Liver (tissue), 9 donors: ENCODE results near the gene MRPL40. TPM values are rescaled to one million over a fixed set of nuclear protein-coding genes. Genes with fewer than 3 reads are reported as not detected.

Source experiments
- DNase-seq: peaks from one replicate; pipeline ENCODE4 v3.0.0-alpha.2; 2017; ENCODE audit warnings: low spot score
- H3K27ac ChIP-seq, 2 donors: one replicate each; pipeline ENCODE4 v1.7.0; 2013; ENCODE audit warnings: inconsistent platforms in 2 of 2, low read length in 2 of 2, control low read depth in 1 of 2, low read depth in 1 of 2, mild to moderate bottlenecking in 1 of 2
- H3K27me3 ChIP-seq, 4 donors: one replicate each; pipeline versions ENCODE4 v1.6.1 to v1.7.0; 2013; ENCODE audit warnings: low read length in 3 of 4, inconsistent platforms in 1 of 4, mild to moderate bottlenecking in 1 of 4, moderate library complexity in 1 of 4; ENCODE audit not compliant: control insufficient read depth in 4 of 4, insufficient read depth in 4 of 4
- H3K36me3 ChIP-seq, 4 donors: one replicate each; pipeline versions ENCODE4 v1.6.1 to v1.7.0; 2013; ENCODE audit warnings: low read length in 3 of 4, mild to moderate bottlenecking in 3 of 4, low read depth in 1 of 4, moderate library complexity in 1 of 4; ENCODE audit not compliant: control insufficient read depth in 4 of 4, insufficient read depth in 3 of 4
- H3K4me1 ChIP-seq, 4 donors: one replicate each; pipeline versions ENCODE4 v1.6.1 to v1.7.0; 2013; ENCODE audit warnings: low read length in 3 of 4, mild to moderate bottlenecking in 3 of 4, moderate library complexity in 1 of 4; ENCODE audit not compliant: control insufficient read depth in 4 of 4, insufficient read depth in 4 of 4
- H3K4me3 ChIP-seq, 3 donors: one replicate each; pipeline versions ENCODE4 v1.6.1 to v1.7.0; 2013; ENCODE audit warnings: low read length in 3 of 3, control low read depth in 1 of 3, low read depth in 1 of 3, mild to moderate bottlenecking in 1 of 3
- H3K9ac ChIP-seq, 2 donors: one replicate each; pipeline ENCODE4 v1.7.0; 2013; ENCODE audit warnings: low read length in 2 of 2, mild to moderate bottlenecking in 2 of 2, moderate library complexity in 2 of 2, control low read depth in 1 of 2, low read depth in 1 of 2
- H3K9me3 ChIP-seq, 4 donors: one replicate each; pipeline versions ENCODE4 v1.6.1 to v1.7.0; 2013; ENCODE audit warnings: low read length in 3 of 4; ENCODE audit not compliant: control insufficient read depth in 4 of 4
- ATF3 ChIP-seq: IDR thresholded peaks from 2 replicates; pipeline ENCODE4 v1.6.1; 2016; ENCODE audit warnings: antibody characterized with exemption
- CTCF ChIP-seq: fragments of 150-350 bp; IDR thresholded peaks from 2 replicates; pipeline ENCODE4 v1.5.1; 2017; ENCODE audit warnings: improper control_type of control experiment, low read depth, low read length; ENCODE audit not compliant: missing input control
- EGR1 ChIP-seq, 2 donors: IDR thresholded peaks; 2 replicates each; pipeline ENCODE4 v1.6.1; 2016 to 2018; ENCODE audit warnings: antibody characterized with exemption in 2 of 2, low read depth in 2 of 2
- FOXA1 ChIP-seq: IDR thresholded peaks from 2 replicates; pipeline ENCODE4 v1.6.1; 2016; ENCODE audit warnings: antibody characterized with exemption
- FOXA2 ChIP-seq: IDR thresholded peaks from 2 replicates; pipeline ENCODE4 v1.6.1; 2016; ENCODE audit warnings: antibody characterized with exemption
- GABPA ChIP-seq, 2 donors: IDR thresholded peaks in 1 of 2; conservative IDR thresholded peaks in 1 of 2; 2 replicates each; pipeline ENCODE4 v1.6.1; 2016; ENCODE audit warnings: antibody characterized with exemption in 2 of 2, mild to moderate bottlenecking in 1 of 2, moderate library complexity in 1 of 2
- HNF4A ChIP-seq, 2 donors: conservative IDR thresholded peaks; 2 replicates each; pipeline ENCODE4 v1.6.1; 2016; ENCODE audit warnings: antibody characterized with exemption in 2 of 2, mild to moderate bottlenecking in 2 of 2
- HNF4G ChIP-seq: IDR thresholded peaks from 2 replicates; pipeline ENCODE4 v1.6.1; 2016; ENCODE audit warnings: antibody characterized with exemption
- JUND ChIP-seq, 2 donors: IDR thresholded peaks; 2 replicates each; pipeline ENCODE4 v1.6.1; 2016; ENCODE audit warnings: antibody characterized with exemption in 2 of 2
- MAX ChIP-seq: IDR thresholded peaks from 2 replicates; pipeline ENCODE4 v1.6.1; 2016; ENCODE audit warnings: antibody characterized with exemption
- RAD21 ChIP-seq, 2 donors: IDR thresholded peaks; 2 replicates each; pipeline ENCODE4 v1.6.1; 2016; ENCODE audit warnings: antibody characterized with exemption in 2 of 2, mild to moderate bottlenecking in 2 of 2
- RXRA ChIP-seq, 2 donors: IDR thresholded peaks; 2 replicates each; pipeline ENCODE4 v1.6.1; 2017 to 2018; ENCODE audit warnings: antibody characterized with exemption in 2 of 2, mild to moderate bottlenecking in 1 of 2
- SP1 ChIP-seq: IDR thresholded peaks from 2 replicates; pipeline ENCODE4 v1.6.1; 2018; ENCODE audit warnings: antibody characterized with exemption, mild to moderate bottlenecking
- TAF1 ChIP-seq: conservative IDR thresholded peaks from 2 replicates; pipeline ENCODE4 v1.6.1; 2016; ENCODE audit warnings: antibody characterized with exemption, mild to moderate bottlenecking
- YY1 ChIP-seq: IDR thresholded peaks from 2 replicates; pipeline ENCODE4 v1.6.1; 2016; ENCODE audit warnings: antibody characterized with exemption, mild to moderate bottlenecking
- ZBTB33 ChIP-seq: IDR thresholded peaks from 2 replicates; pipeline ENCODE4 v1.6.1; 2016; ENCODE audit warnings: antibody characterized with exemption
- WGBS: extraction: QIAGEN DNeasy Blood & Tissue Kit; methylation state at CpG from one replicate; pipeline ENCODE4 v1.1.7; 2013; 5-methylcytosine and 5-hydroxymethylcytosine counted together
- polyA plus RNA-seq, 2 donors: library from polyadenylated mRNA; stranded (reverse) in 1 of 2; unstranded in 1 of 2; fragments of 200-250 nt in 1 of 2; fragments of >200 nt in 1 of 2; fragmentation: Nextera tagmentation in 1 of 2; extraction: Ambion mirVana in 1 of 2; gene quantifications; one replicate each; pipeline versions ENCODE4 v1.2.1 to v1.2.3, GENCODE V29; 2013 to 2015
- total RNA-seq, 2 donors: library from RNA; depleted of rRNA; stranded (reverse); fragments of >200 nt; gene quantifications; one replicate each; pipeline ENCODE4 v1.2.3, GENCODE V29; 2014
- donor health status: healthy.
- donor health status: healthy.
- donor health status: healthy.
- donor health status: healthy.
- donor health status: healthy.

Gene MRPL40
- total and polyA plus RNA-seq, 4 donors, result 11.3 to 52.0 (median 27.7) TPM

GRCh38 chr22:19451570-19451969, 19.2 kb downstream of the MRPL40 start:
- TF ChIP-seq FOXA2, result no peak
- no peak for TF ChIP-seq HNF4A (conservative IDR thresholded peaks at IDR 0.05)
- no peak for TF ChIP-seq JUND (IDR thresholded peaks at IDR 0.05)
- no peak for TF ChIP-seq RXRA (IDR thresholded peaks at IDR 0.05)
- Histone ChIP-seq H3K9ac (no peak overlapping the region), H3K4me1 (peaks cover under 1 to 12% (median 9%) of the 10 kb centered on the region in 4 donors), H3K27ac (no peak overlapping the region), H3K27me3 (no peaks in the 10 kb centered on the region), H3K36me3 (peaks cover 4 to 54% (median 48%) of the 10 kb centered on the region in 4 donors), H3K4me3 (no peak overlapping the region), H3K9me3 (no peaks in the 10 kb centered on the region)
- WGBS, result 97% methylated on average over 4 of the region's 4 CpGs
- no peak for DNase-seq

GRCh38 chr22:19453718-19454117, 21.4 kb downstream of the MRPL40 start:
- Histone ChIP-seq H3K36me3 (peaks cover 4 to 68% (median 56%) of the 10 kb centered on the region in 4 donors), H3K4me1 (peaks cover 0 to 2% (median under 1%) of the 10 kb centered on the region in 4 donors), H3K9me3 (no peaks in the 10 kb centered on the region), H3K27me3 (no peaks in the 10 kb centered on the region), H3K27ac (no peak overlapping the region), H3K4me3 (no peak overlapping the region), H3K9ac (no peak overlapping the region)
- TF ChIP-seq ZBTB33, result no peak
- TF ChIP-seq GABPA (IDR thresholded peaks at IDR 0.05 in 1 of 2, conservative IDR thresholded peaks at IDR 0.05 in 1 of 2), result no peak
- no peak for TF ChIP-seq TAF1
- TF ChIP-seq JUND (IDR thresholded peaks at IDR 0.05), result no peak
- no peak for TF ChIP-seq HNF4A (conservative IDR thresholded peaks at IDR 0.05)
- no peak for DNase-seq
- WGBS, result 98% methylated on average over 5 of the region's 5 CpGs

GRCh38 chr22:19454156-19454555, 21.8 kb downstream of the MRPL40 start:
- Histone ChIP-seq H3K27ac (no peak overlapping the region), H3K27me3 (no peaks in the 10 kb centered on the region), H3K4me1 (no peaks in the 10 kb centered on the region), H3K4me3 (no peak overlapping the region), H3K9ac (no peak overlapping the region), H3K36me3 (peaks cover 4 to 71% (median 58%) of the 10 kb centered on the region in 4 donors), H3K9me3 (no peaks in the 10 kb centered on the region)
- no peak for TF ChIP-seq ATF3
- TF ChIP-seq HNF4A (conservative IDR thresholded peaks at IDR 0.05), result no peak
- no peak for TF ChIP-seq JUND (IDR thresholded peaks at IDR 0.05)
- TF ChIP-seq TAF1, result no peak
- TF ChIP-seq FOXA1, result no peak
- TF ChIP-seq SP1, result no peak
- no peak for TF ChIP-seq FOXA2
- no peak for TF ChIP-seq YY1
- no peak for TF ChIP-seq RAD21 (IDR thresholded peaks at IDR 0.05)
- WGBS, result 89% methylated on average over 6 of the region's 6 CpGs
- no peak for DNase-seq

- Histone ChIP-seq H3K36me3 (peaks cover 4 to 71% (median 58%) of the 10 kb centered on the region in 4 donors), H3K27me3 (no peaks in the 10 kb centered on the region), H3K4me1 (no peaks in the 10 kb centered on the region), H3K9ac (no peak overlapping the region), H3K27ac (no peak overlapping the region), H3K9me3 (no peaks in the 10 kb centered on the region), H3K4me3 (no peak overlapping the region)
- DNase-seq, result no peak
- no peak for TF ChIP-seq FOXA2
- TF ChIP-seq FOXA1, result no peak
- TF ChIP-seq GABPA (IDR thresholded peaks at IDR 0.05 in 1 of 2, conservative IDR thresholded peaks at IDR 0.05 in 1 of 2), result no peak
- TF ChIP-seq JUND (IDR thresholded peaks at IDR 0.05), result no peak
- TF ChIP-seq TAF1, result no peak
- TF ChIP-seq EGR1 (IDR thresholded peaks at IDR 0.05; ENCODE audit: low read depth in 2 of 2), result no peak
- no peak for TF ChIP-seq YY1
- TF ChIP-seq CTCF, result no peak
- TF ChIP-seq ATF3, result no peak
- TF ChIP-seq MAX, result no peak
- no peak for TF ChIP-seq ZBTB33
- no peak for TF ChIP-seq HNF4G
- over 99% methylated on average over 2 of the region's 2 CpGs for WGBS
These were observed 22.7 kb downstream of the MRPL40 start for GRCh38 chr22:19455033-19455432.
